Stromal cell of bone marrow (primary cell): ENCODE measurements around the gene IL1RL1.

Source experiments
- DNase-seq: peaks from one replicate; pipeline ENCODE4 v3.0.0-alpha.2; 2012; ENCODE audit warnings: low read depth

The IL1RL1 gene

GRCh38 chr2:102368461-102369109 lies 57.2 kb downstream of the IL1RL1 start:
- DNase-seq = no peak

GRCh38 chr2:102369866-102370265 lies 58.5 kb downstream of the IL1RL1 start:
- DNase-seq = no peak

GRCh38 chr2:102376052-102376591 lies 64.8 kb downstream of the IL1RL1 start:
- DNase-seq = no peak

GRCh38 chr2:102383722-102384121 lies 72.4 kb downstream of the IL1RL1 start:
- no peak for DNase-seq

- no peak for DNase-seq
These were observed 74.2 kb downstream of the IL1RL1 start for GRCh38 chr2:102385522-102385921.

- no peak for DNase-seq
These were observed 74.6 kb downstream of the IL1RL1 start for GRCh38 chr2:102386004-102386403.

GRCh38 chr2:102386867-102387541 lies 75.6 kb downstream of the IL1RL1 start:
- no peak for DNase-seq

- DNase-seq = no peak
These were observed 76.6 kb downstream of the IL1RL1 start for GRCh38 chr2:102387763-102388546.

GRCh38 chr2:102391565-102391964 lies 80.2 kb downstream of the IL1RL1 start:
- DNase-seq = no peak

- DNase-seq = no peak
These were observed 80.7 kb downstream of the IL1RL1 start for GRCh38 chr2:102392096-102392495.

- no peak for DNase-seq
These were observed 81.6 kb downstream of the IL1RL1 start for GRCh38 chr2:102392942-102393341.

- no peak for DNase-seq
These were observed 84.6 kb downstream of the IL1RL1 start for GRCh38 chr2:102396012-102396411.

GRCh38 chr2:102397209-102397608 lies 85.8 kb downstream of the IL1RL1 start:
- DNase-seq = no peak

GRCh38 chr2:102399499-102400141 lies 88.3 kb downstream of the IL1RL1 start:
- DNase-seq = no peak

- DNase-seq = no peak
These were observed 90.1 kb downstream of the IL1RL1 start for GRCh38 chr2:102401456-102401855.
